Naive B cell (primary cell): ENCODE results near the gene PDGFRA. TPM values are rescaled to one million over a fixed set of nuclear protein-coding genes. Genes with fewer than 3 reads are reported as not detected.
A peak's percentile ranks its signal among the peaks of the same experiment; 100 is the strongest.
"Not testable (repeated sequence)": the region's sequence is repeated elsewhere in the genome, so short reads cannot be mapped to it uniquely, and the experiment has no call there.

Source experiments
- ATAC-seq, 2 donors: fragments of 150-1000 bp; cut with Tn5 transposase; 2 replicates each; pipeline ENCODE4 v1.10.0; 2021; ENCODE audit warnings: low read depth in 2 of 2, mild to moderate bottlenecking in 2 of 2, moderate library complexity in 2 of 2
- DNase-seq: peaks from one replicate; pipeline ENCODE4 v3.0.0; 2022
- H3K27ac Mint-ChIP-seq, 6 donors: one replicate each; pipeline ENCODE4 v1.8.0; 2020 to 2022; ENCODE audit warnings: mild to moderate bottlenecking in 6 of 6, mixed read lengths in 6 of 6, moderate library complexity in 5 of 6, inconsistent platforms in 2 of 6
- H3K27me3 Mint-ChIP-seq, 3 donors: one replicate each; pipeline ENCODE4 v1.8.0; 2021 to 2022; ENCODE audit warnings: mixed read lengths in 3 of 3, mild to moderate bottlenecking in 1 of 3
- H3K36me3 Mint-ChIP-seq, 2 donors: one replicate each; pipeline ENCODE4 v1.8.0; 2020 to 2022; ENCODE audit warnings: mixed read lengths in 2 of 2, inconsistent platforms in 1 of 2, mild to moderate bottlenecking in 1 of 2
- H3K4me1 Mint-ChIP-seq, 3 donors: one replicate each; pipeline ENCODE4 v1.8.0; 2020 to 2022; ENCODE audit warnings: mixed read lengths in 3 of 3, inconsistent platforms in 1 of 3, mild to moderate bottlenecking in 1 of 3, moderate library complexity in 1 of 3
- H3K4me3 Mint-ChIP-seq, 8 donors: one replicate each; pipeline ENCODE4 v1.8.0; 2020 to 2022; ENCODE audit warnings: mild to moderate bottlenecking in 8 of 8, mixed read lengths in 8 of 8, moderate library complexity in 8 of 8, inconsistent platforms in 2 of 8
- H3K9me3 Mint-ChIP-seq, 7 donors: one replicate each; pipeline ENCODE4 v1.8.0; 2020 to 2022; ENCODE audit warnings: mixed read lengths in 7 of 7, mild to moderate bottlenecking in 5 of 7, inconsistent platforms in 2 of 7, moderate library complexity in 1 of 7
- polyA plus RNA-seq, 6 donors: library from polyadenylated mRNA; unstranded; fragments of 300-500 nt; fragmentation: Illumina TruSeq; gene quantifications; one replicate each; pipeline ENCODE4 v1.2.3, GENCODE V29; 2021; ENCODE audit warnings: low read depth in 6 of 6

PDGFRA gene
- polyA plus RNA-seq, 6 donors from 2014 or later = 1.2 TPM; not detected in 5

GRCh38 chr4:54252312-54252711 is 23.2 kb downstream of the PDGFRA start:
- DNase-seq, H3K36me3 Mint-ChIP-seq, H3K27ac Mint-ChIP-seq, ATAC-seq, H3K4me1 Mint-ChIP-seq, H3K27me3 Mint-ChIP-seq: not testable (repeated sequence)
- H3K4me3 Mint-ChIP-seq = peak overlapping the region in 1 of 8 donors; percentile 4
- H3K9me3 Mint-ChIP-seq = peaks cover 0 to 37% (median 14%) of the 10 kb centered on the region in 7 donors

- DNase-seq = no peak
Observed at GRCh38 chr4:54254116-54254914, 25.2 kb downstream of the PDGFRA start.

DNA sequence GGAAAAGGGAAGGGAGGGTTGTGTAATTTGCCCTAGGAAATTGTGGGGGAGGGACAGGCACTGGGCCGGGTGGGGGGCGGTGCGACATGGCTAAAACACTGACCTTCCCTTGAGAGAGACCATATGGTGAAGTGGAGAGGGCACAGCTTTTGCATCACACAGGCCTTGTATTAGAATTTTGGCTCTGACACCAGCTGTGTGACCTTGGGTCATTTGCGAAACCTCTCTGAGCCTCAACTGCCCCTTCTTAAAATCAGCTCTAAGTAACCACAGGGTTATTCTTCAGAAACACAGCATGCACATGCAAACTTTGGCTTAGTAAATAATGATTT is 25.8 kb downstream of the PDGFRA start:
- H3K27ac Mint-ChIP-seq = peak overlapping the region in 1 of 6 donors; percentile 84
- ATAC-seq = no peak
- no peaks in the 10 kb centered on the region for H3K4me1 Mint-ChIP-seq
- no peak overlapping the region for H3K4me3 Mint-ChIP-seq
- no peak for DNase-seq
- H3K36me3 Mint-ChIP-seq = peaks cover 0 to 4% of the 10 kb centered on the region in 2 donors
- peaks cover 0 to 13% (median 9%) of the 10 kb centered on the region in 3 donors for H3K27me3 Mint-ChIP-seq
- H3K9me3 Mint-ChIP-seq = peaks cover 0 to 31% (median 6%) of the 10 kb centered on the region in 7 donors

More at GRCh38 chr4:54254116-54254914, 25.2 kb downstream of the PDGFRA start:
- Mint-ChIP-seq H3K27me3 (peaks cover 0 to 9% (median 8%) of the 10 kb centered on the region in 3 donors), H3K4me1 (no peaks in the 10 kb centered on the region), H3K9me3 (peaks cover 0 to 33% (median 8%) of the 10 kb centered on the region in 7 donors), H3K4me3 (no peak overlapping the region), H3K36me3 (peaks cover 0 to 4% of the 10 kb centered on the region in 2 donors), H3K27ac (peak overlapping the region in 1 of 6 donors; percentile 84)
- ATAC-seq = no peak

DNA sequence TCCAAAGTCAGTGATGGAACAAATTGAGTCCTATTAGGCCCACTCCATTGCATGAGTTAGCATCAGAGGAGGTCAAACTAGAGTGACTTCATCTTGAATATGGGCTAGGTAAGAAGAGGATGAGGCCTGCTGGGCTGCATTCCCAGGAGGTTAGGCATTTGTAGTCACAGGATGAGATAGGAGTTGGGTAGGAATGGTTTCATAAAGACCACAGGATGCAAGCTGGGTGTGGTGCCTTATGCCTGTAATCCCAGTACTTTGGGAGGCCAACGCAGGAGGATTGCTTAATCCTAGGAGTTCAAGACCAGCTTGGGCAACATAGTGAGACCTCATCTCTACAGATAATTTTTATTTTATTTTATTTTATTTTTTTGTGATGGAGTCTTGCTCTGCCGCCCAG is 26.8 kb downstream of the PDGFRA start:
- ATAC-seq (no peak), DNase-seq (no peak)
- Mint-ChIP-seq H3K9me3 (peaks cover 0 to 21% (median 6%) of the 10 kb centered on the region in 7 donors), H3K36me3 (peaks cover 0 to 4% of the 10 kb centered on the region in 2 donors), H3K27ac (no peak overlapping the region), H3K4me3 (no peak overlapping the region), H3K27me3 (peaks cover 0 to 14% (median 9%) of the 10 kb centered on the region in 3 donors), H3K4me1 (no peaks in the 10 kb centered on the region)

DNA sequence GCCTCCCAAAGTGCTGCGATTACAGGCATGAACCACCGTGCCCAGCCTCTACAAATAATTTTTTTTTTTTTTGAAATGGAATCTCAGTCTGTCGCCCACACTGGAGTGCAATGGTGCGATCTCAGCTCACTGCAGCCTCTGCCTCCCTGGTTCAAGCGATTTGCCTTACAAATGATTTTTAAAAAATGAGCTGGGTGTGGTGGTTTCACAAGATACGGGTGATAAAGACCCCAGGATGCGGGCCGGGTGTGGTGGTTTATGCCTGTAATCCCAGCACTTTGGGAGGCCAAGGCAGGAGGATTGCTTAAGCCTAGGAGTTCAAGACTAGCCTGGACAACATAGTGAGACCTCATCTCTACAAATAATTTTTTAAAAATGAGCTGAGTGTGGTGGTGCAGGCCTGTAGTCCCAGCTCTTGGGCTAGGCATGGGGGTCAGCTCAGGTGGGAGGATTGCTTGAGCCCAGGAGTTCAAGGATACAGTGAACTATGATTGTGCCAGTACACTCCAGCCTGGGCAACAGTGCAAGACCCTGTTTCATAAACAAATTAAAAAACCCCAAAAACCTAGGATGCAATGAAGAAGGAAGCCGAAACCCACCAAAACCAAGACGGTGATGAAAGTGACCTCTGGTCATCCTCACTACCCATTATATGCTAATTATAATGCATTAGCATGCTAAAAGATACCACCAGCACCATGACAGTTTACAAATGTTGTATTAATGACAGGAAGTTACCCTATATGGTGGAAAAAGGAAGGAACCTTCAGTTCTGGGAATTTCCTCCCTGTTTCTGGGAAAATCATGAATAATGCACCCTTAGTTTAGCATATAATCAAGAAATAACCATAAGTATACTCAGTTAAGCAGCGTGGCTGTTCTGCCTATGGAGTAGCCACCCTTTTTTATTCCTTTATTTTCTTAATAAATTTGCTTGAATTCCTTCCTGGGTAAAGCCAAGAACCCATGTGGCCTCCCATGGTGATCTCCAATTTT is 27.7 kb downstream of the PDGFRA start:
- Mint-ChIP-seq H3K36me3 (peaks cover 0 to 4% of the 10 kb centered on the region in 2 donors), H3K27me3 (peaks cover 0 to 14% (median 9%) of the 10 kb centered on the region in 3 donors), H3K9me3 (peaks cover 0 to 13% (median 5%) of the 10 kb centered on the region in 7 donors), H3K4me3 (no peak overlapping the region), H3K4me1 (no peaks in the 10 kb centered on the region), H3K27ac (no peak overlapping the region)
- DNase-seq (no peak), ATAC-seq (no peak)

DNA sequence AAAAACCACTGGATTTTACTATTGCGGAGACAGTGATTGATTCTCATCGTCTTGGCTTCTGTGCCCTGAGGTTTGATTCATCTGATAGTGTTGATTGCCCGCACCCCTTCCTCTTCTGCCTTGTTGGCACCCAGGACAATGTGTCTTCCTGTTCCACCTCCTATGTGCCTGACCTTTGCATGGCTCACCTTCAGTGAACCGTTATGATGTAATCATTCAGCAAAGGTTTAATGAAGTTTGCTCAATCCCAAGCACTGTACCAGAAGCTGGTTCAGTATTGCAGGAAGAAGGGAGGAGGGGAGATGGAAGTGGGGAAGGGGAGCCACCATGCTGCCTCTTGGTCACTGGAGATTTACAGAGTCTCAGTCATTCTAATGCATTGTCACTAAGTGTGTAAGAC is 36.3 kb downstream of the PDGFRA start:
- Mint-ChIP-seq H3K9me3 (peaks cover 0 to 2% (median 0%) of the 10 kb centered on the region in 7 donors), H3K4me3 (no peak overlapping the region), H3K36me3 (no peaks in the 10 kb centered on the region), H3K4me1 (no peaks in the 10 kb centered on the region), H3K27me3 (peaks cover 0 to 18% (median 0%) of the 10 kb centered on the region in 3 donors), H3K27ac (no peak overlapping the region)
- ATAC-seq (no peak), DNase-seq (no peak)

- Mint-ChIP-seq H3K4me3 (no peak overlapping the region), H3K4me1 (no peaks in the 10 kb centered on the region), H3K36me3 (no peaks in the 10 kb centered on the region), H3K27me3 (peaks cover 11 to 26% (median 17%) of the 10 kb centered on the region in 3 donors), H3K9me3 (peaks cover 0 to 6% (median 0%) of the 10 kb centered on the region in 7 donors), H3K27ac (no peak overlapping the region)
- ATAC-seq (no peak), DNase-seq (no peak)
Observed at GRCh38 chr4:54268151-54268550, 39.1 kb downstream of the PDGFRA start.

GRCh38 chr4:54271464-54271863 is 42.4 kb downstream of the PDGFRA start:
- no peak overlapping the region for H3K27ac Mint-ChIP-seq

DNA sequence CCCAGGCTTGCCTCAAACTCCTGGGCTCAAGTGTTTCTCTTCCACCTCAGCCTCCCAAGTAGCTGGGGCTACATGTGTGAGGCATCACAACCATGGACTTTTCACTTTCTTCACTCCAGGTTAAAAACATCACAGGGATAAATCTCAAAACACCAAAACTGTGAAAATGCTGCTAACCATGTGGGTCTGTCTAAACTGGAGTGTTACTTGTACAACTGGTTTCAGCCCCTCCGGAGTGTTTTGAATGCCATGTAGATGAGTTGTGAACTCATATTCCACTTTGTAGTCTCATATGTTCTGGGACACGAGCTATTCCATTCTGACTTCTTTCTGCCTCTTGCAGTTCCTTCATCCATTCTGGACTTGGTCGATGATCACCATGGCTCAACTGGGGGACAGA is 43.0 kb downstream of the PDGFRA start:
- H3K36me3 Mint-ChIP-seq = no peaks in the 10 kb centered on the region
- H3K27me3 Mint-ChIP-seq = peaks cover 26 to 42% (median 28%) of the 10 kb centered on the region in 3 donors
- H3K27ac Mint-ChIP-seq = no peak overlapping the region
- H3K9me3 Mint-ChIP-seq = peaks cover 0 to 6% (median 0%) of the 10 kb centered on the region in 7 donors
- ATAC-seq (no peak), DNase-seq (no peak)
- H3K4me1 Mint-ChIP-seq = no peaks in the 10 kb centered on the region
- H3K4me3 Mint-ChIP-seq = no peak overlapping the region

More at GRCh38 chr4:54271464-54271863, 42.4 kb downstream of the PDGFRA start:
- ATAC-seq = no peak
- H3K27me3 Mint-ChIP-seq = peaks cover 25 to 36% (median 26%) of the 10 kb centered on the region in 3 donors
- H3K4me1 Mint-ChIP-seq = no peaks in the 10 kb centered on the region
- H3K4me3 Mint-ChIP-seq = no peak overlapping the region
- no peaks in the 10 kb centered on the region for H3K36me3 Mint-ChIP-seq
- no peak for DNase-seq
- H3K9me3 Mint-ChIP-seq = peaks cover 0 to 6% (median 0%) of the 10 kb centered on the region in 7 donors

GRCh38 chr4:54274264-54274663 is 45.2 kb downstream of the PDGFRA start:
- Mint-ChIP-seq H3K4me1 (no peaks in the 10 kb centered on the region), H3K4me3 (no peak overlapping the region), H3K9me3 (peaks cover 0 to 6% (median 0%) of the 10 kb centered on the region in 7 donors), H3K27ac (no peak overlapping the region), H3K36me3 (no peaks in the 10 kb centered on the region), H3K27me3 (peaks cover 21 to 43% (median 37%) of the 10 kb centered on the region in 3 donors)
- DNase-seq (no peak), ATAC-seq (no peak)

DNA sequence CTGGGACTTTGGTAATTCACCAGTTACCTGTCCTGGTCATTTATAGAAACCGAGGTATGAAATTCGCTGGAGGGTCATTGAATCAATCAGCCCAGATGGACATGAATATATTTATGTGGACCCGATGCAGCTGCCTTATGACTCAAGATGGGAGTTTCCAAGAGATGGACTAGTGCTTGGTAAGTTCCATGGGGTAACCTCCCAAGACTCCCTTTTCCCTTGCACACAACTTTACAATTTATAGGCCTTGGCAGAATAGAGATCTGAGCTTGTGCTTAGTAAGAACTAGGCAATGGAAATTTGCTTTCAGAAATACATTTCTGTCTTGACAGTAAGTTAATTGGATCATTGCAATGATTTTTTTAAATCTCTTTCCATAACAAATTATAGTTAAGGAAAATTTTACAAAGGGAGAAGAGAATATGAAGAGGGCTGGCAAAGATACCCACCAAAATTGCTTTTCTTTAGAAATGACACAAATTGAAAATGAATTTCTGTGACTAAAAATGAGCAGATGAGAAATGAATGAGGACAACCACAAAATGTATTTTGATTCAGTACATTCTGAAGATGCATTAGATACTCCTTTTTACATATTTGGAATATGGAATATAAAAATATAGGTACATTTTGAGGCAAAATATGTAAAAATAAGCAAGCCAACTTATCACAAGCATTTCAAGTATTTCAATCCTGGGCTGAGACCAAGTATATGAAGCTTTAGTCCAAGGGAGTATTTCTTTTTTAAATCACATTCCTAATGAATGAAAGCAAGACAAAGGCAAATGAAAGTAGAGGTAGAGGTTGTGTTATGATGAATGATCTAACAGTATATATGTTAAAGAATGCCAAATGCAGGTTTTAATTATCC is 45.9 kb downstream of the PDGFRA start:
- H3K27me3 Mint-ChIP-seq = peaks cover 21 to 43% (median 37%) of the 10 kb centered on the region in 3 donors

DNA sequence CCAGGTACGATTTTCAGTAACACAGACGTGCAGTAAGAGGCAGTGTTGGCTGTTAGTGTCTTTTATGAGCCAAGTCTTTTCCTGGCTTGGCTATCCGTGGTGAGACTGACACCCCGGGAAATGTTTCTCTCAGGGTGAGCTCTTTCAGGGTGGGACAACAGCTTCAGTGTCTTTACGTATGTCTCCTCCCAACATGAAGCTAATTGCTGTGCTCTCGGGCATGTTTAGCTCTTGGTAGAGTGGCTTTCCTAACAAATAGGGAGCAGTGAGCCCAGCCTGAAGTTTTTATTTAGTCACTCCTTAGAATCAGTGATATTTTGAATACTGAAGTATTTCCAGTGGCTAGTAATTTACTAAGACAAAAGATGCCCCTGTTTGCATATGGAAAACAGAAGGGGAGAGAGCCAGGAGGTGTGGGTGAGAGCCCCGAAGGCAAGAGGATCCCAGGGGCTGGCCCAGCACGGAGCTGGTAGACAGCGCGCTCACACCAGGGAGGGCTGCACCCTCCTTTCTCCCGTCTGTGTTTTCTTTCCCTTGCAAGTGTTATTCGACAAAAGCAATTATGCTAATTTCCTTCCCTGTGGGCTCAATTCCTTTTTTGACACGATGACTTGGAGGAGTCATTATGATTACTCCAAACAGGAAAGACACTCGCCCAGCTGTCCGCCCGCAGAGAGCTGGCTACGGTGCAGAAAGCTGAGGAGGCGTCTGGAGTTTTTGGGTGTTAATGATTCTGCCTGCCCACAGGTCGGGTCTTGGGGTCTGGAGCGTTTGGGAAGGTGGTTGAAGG is 47.7 kb downstream of the PDGFRA start:
- peaks cover 21 to 38% (median 38%) of the 10 kb centered on the region in 3 donors for H3K27me3 Mint-ChIP-seq
- DNase-seq = no peak
- no peak overlapping the region for H3K27ac Mint-ChIP-seq
- no peak for ATAC-seq
- H3K4me1 Mint-ChIP-seq = no peaks in the 10 kb centered on the region
- peaks cover 0 to 6% (median 2%) of the 10 kb centered on the region in 7 donors for H3K9me3 Mint-ChIP-seq
- no peak overlapping the region for H3K4me3 Mint-ChIP-seq
- H3K36me3 Mint-ChIP-seq = no peaks in the 10 kb centered on the region

More for the DNA sequence above, 45.9 kb downstream of the PDGFRA start:
- H3K4me3 Mint-ChIP-seq = no peak overlapping the region
- no peak overlapping the region for H3K27ac Mint-ChIP-seq
- H3K36me3 Mint-ChIP-seq = no peaks in the 10 kb centered on the region
- ATAC-seq (no peak), DNase-seq (no peak)
- peaks cover 0 to 6% (median 0%) of the 10 kb centered on the region in 7 donors for H3K9me3 Mint-ChIP-seq
- H3K4me1 Mint-ChIP-seq = no peaks in the 10 kb centered on the region
